SK-N-SH (cell line): ENCODE data around the gene SCYL1. TPM values are rescaled to one million over a fixed set of nuclear protein-coding genes. Genes with fewer than 3 reads are reported as not detected.

Source experiments
- CTCF ChIA-PET: fragments of 300-600, 350-600 bp; formaldehyde crosslinking; extraction: SDS; loops from one replicate; lab custom pipeline; 2021; lab: Yijun Ruan, JAX
- POLR2A ChIA-PET: fragments of 350-600 bp; sonication (Branson Sonifier 250); formaldehyde crosslinking; extraction: SDS; loops from one replicate; lab custom pipeline; 2020; ENCODE audit warnings: antibody characterized with exemption, inconsistent platforms; lab: Yijun Ruan, JAX
- DNase-seq: peaks from one replicate; pipeline ENCODE4 v3.0.0; 2012
- H2AFZ ChIP-seq: fragments of 200-600 bp; sonication (generic); 2 replicates; pipeline ENCODE4 v1.8.1; 2016; ENCODE audit warnings: antibody characterized with exemption, mild to moderate bottlenecking, low read depth
- H3F3A ChIP-seq: fragments of 200-600 bp; sonication (generic); replicated peaks from 2 replicates; pipeline ENCODE3; 2016; ENCODE audit warnings: antibody characterized with exemption, mild to moderate bottlenecking; ENCODE audit not compliant: insufficient read depth
- H3K27ac ChIP-seq, 2 experiments: fragments of 200-500 bp in 1 of 2; fragments of 200-600 bp in 1 of 2; sonication (Bioruptor generic) in 1 of 2; sonication (generic), shearing (Covaris generic) in 1 of 2; 2 replicates each; pipeline versions ENCODE4 v1.5.1 to v1.6.1; 2014 to 2016; ENCODE audit warnings: low read depth in 2 of 2, inconsistent platforms in 1 of 2, low read length in 1 of 2, mild to moderate bottlenecking in 1 of 2, mixed read lengths in 1 of 2
- H3K27me3 ChIP-seq: fragments of 200-600 bp; sonication (generic), shearing (Covaris generic); 2 replicates; pipeline ENCODE4 v1.6.1; 2016; ENCODE audit warnings: mixed run types; ENCODE audit not compliant: insufficient read depth
- H3K36me3 ChIP-seq, 2 experiments: fragments of 200-500 bp in 1 of 2; fragments of 200-600 bp in 1 of 2; sonication (Bioruptor generic) in 1 of 2; sonication (generic) in 1 of 2; replicated peaks in 1 of 2; 2 replicates each; pipeline versions ENCODE3 to v1.5.1; 2014 to 2016; ENCODE audit warnings: low read length in 1 of 2, mild to moderate bottlenecking in 1 of 2; ENCODE audit not compliant: insufficient read depth in 2 of 2, control insufficient read depth in 1 of 2
- H3K4me1 ChIP-seq, 2 experiments: fragments of 200-500 bp in 1 of 2; fragments of 200-600 bp in 1 of 2; sonication (Bioruptor generic) in 1 of 2; sonication (generic), shearing (Covaris generic) in 1 of 2; 2 replicates each; pipeline versions ENCODE4 v1.5.1 to v1.6.1; 2014 to 2016; ENCODE audit warnings: low read depth in 1 of 2, low read length in 1 of 2, mixed run types in 1 of 2; ENCODE audit not compliant: insufficient read depth in 2 of 2, control insufficient read depth in 1 of 2
- H3K4me2 ChIP-seq: fragments of 200-600 bp; sonication (generic), shearing (Covaris generic); 2 replicates; pipeline ENCODE4 v1.6.1; 2017; ENCODE audit warnings: mixed run types
- H3K4me3 ChIP-seq, 2 experiments: fragments of 200-500 bp in 1 of 2; fragments of 200-600 bp in 1 of 2; sonication (Bioruptor generic) in 1 of 2; sonication (generic), shearing (Covaris generic) in 1 of 2; 2 replicates each; pipeline versions ENCODE4 v1.5.1 to v1.8.1; 2014 to 2016; ENCODE audit warnings: low read depth in 2 of 2, inconsistent platforms in 1 of 2, low read length in 1 of 2, mild to moderate bottlenecking in 1 of 2, mixed read lengths in 1 of 2, moderate library complexity in 1 of 2
- H3K79me2 ChIP-seq: fragments of 200-600 bp; sonication (generic); 2 replicates; pipeline ENCODE4 v1.8.1; 2017; ENCODE audit warnings: mild to moderate bottlenecking; ENCODE audit not compliant: insufficient read depth
- H3K9ac ChIP-seq: fragments of 200-600 bp; sonication (generic); 2 replicates; pipeline ENCODE4 v1.6.1; 2017; ENCODE audit warnings: mixed run types
- H3K9me2 ChIP-seq: fragments of 200-600 bp; sonication (generic); 2 replicates; pipeline ENCODE4 v1.6.1; 2017; ENCODE audit warnings: mixed run types
- H3K9me3 ChIP-seq: fragments of 200-600 bp; sonication (generic); 2 replicates; pipeline ENCODE4 v1.6.1; 2017; ENCODE audit warnings: mixed run types, mild to moderate bottlenecking, moderate library complexity
- H4K20me1 ChIP-seq: fragments of 200-600 bp; sonication (generic); 2 replicates; pipeline ENCODE4 v1.6.1; 2017; ENCODE audit warnings: mild to moderate bottlenecking, mixed run types; ENCODE audit not compliant: insufficient read depth
- CHD2 ChIP-seq: fragments of 150-350 bp; IDR thresholded peaks from 2 replicates; pipeline ENCODE4 v1.6.1; 2018; ENCODE audit warnings: low read length; ENCODE audit not compliant: partially characterized antibody
- ELF1 ChIP-seq: IDR thresholded peaks from 2 replicates; pipeline ENCODE4 v1.4.0; 2012
- FOSL2 ChIP-seq: IDR thresholded peaks from 2 replicates; pipeline ENCODE4 v1.4.0; 2012; ENCODE audit warnings: low read depth, mild to moderate bottlenecking, moderate library complexity, borderline replicate concordance
- FOXM1 ChIP-seq: IDR thresholded peaks from 2 replicates; pipeline ENCODE4 v1.4.0; 2012; ENCODE audit warnings: low read depth, mild to moderate bottlenecking
- GATA2 ChIP-seq: sonication (generic); formaldehyde crosslinking; IDR thresholded peaks from 2 replicates; pipeline ENCODE4 v1.5.0; 2020; ENCODE audit warnings: mild to moderate bottlenecking, missing genetic modification reagents
- JUND ChIP-seq: IDR thresholded peaks from 2 replicates; pipeline ENCODE4 v1.4.0; 2012
- MEF2A ChIP-seq: IDR thresholded peaks from 2 replicates; pipeline ENCODE4 v1.4.0; 2012; ENCODE audit warnings: low read depth, borderline replicate concordance
- NFIC ChIP-seq: IDR thresholded peaks from 2 replicates; pipeline ENCODE4 v1.4.0; 2012; ENCODE audit warnings: borderline replicate concordance
- NRF1 ChIP-seq: IDR thresholded peaks from 2 replicates; pipeline ENCODE4 v1.6.1; 2012; ENCODE audit warnings: low read depth, mild to moderate bottlenecking, low read length
- POLR2AphosphoS5 ChIP-seq: IDR thresholded peaks from 2 replicates; pipeline ENCODE4 v1.6.1; 2012; ENCODE audit warnings: low read depth, low read length
- RAD21 ChIP-seq: IDR thresholded peaks from 2 replicates; pipeline ENCODE4 v1.6.1; 2012; ENCODE audit warnings: mild to moderate bottlenecking, low read length
- RCOR1 ChIP-seq: fragments of 150-350 bp; IDR thresholded peaks from 2 replicates; pipeline ENCODE4 v1.6.1; 2017; ENCODE audit warnings: antibody characterized with exemption, low read length
- RFX5 ChIP-seq: IDR thresholded peaks from 2 replicates; pipeline ENCODE4 v1.6.1; 2012; ENCODE audit warnings: mild to moderate bottlenecking, improper control_type of control experiment, low read length
- RXRA ChIP-seq: IDR thresholded peaks from 2 replicates; pipeline ENCODE4 v1.4.0; 2012; ENCODE audit warnings: low read depth, mild to moderate bottlenecking, borderline replicate concordance
- TAF1 ChIP-seq: IDR thresholded peaks from 2 replicates; pipeline ENCODE4 v1.6.1; 2012; ENCODE audit warnings: low read depth, mild to moderate bottlenecking, low read length, moderate library complexity, borderline replicate concordance
- TCF12 ChIP-seq: IDR thresholded peaks from 2 replicates; pipeline ENCODE4 v1.4.0; 2012
- YY1 ChIP-seq: IDR thresholded peaks from 2 replicates; pipeline ENCODE4 v1.4.0; 2012; ENCODE audit warnings: low read depth, mild to moderate bottlenecking
- WGBS: methylation state at CpG from one replicate; pipeline ENCODE4 v1.1.6; 2017; ENCODE audit warnings: low lambda C conversion rate; 5-methylcytosine and 5-hydroxymethylcytosine counted together
- polyA plus RNA-seq, 3 experiments: library from polyadenylated mRNA; depleted of rRNA; stranded (reverse); fragments of >200 nt; gene quantifications; 2 replicates each; pipeline ENCODE4 v1.2.3, GENCODE V29; 2012
- TF ChIP-seq, protein P1 (sequence below): IDR thresholded peaks from 2 replicates; pipeline ENCODE4 v1.4.0; 2012; ENCODE audit warnings: low read depth, borderline replicate concordance
- TF ChIP-seq, protein P2 (sequence below): fragments of 200-600 bp; sonication (generic); IDR thresholded peaks from 2 replicates; pipeline ENCODE4 v1.6.1; 2017; ENCODE audit warnings: antibody characterized with exemption, mild to moderate bottlenecking, moderate library complexity
- TF ChIP-seq, protein P3 (sequence below): IDR thresholded peaks from 2 replicates; pipeline ENCODE4 v1.6.1; 2012; ENCODE audit warnings: mild to moderate bottlenecking, low read depth, low read length, moderate library complexity

Gene SCYL1
- polyA plus RNA-seq, 1 of the 3 experiments (the other 2 are of a cell fraction), result 79.9 TPM

DNA sequence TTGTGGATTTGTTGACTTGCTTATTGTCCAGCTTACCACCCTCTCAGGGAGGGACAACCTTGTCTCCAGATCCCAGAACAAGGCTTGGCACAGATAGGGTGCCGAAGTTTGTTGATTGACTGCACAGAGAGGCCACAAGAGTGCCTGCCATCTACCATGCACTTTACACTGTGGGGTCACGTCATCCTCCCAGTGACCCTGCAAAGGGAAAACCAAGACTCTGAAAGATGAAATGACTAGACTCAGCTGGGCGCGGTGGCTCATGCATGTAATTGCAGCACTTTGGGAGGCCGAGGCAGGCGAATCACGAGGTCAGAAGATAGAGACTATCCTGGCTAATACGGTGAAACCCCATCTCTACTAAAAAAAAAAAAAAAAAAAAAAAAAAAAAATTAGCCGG lies 37.9 kb downstream of the SCYL1 start:
- H3K4me3 ChIP-seq, result no peak overlapping the region
- H3K9me3 ChIP-seq, result no peaks in the 10 kb centered on the region
- H3K27ac ChIP-seq, result no peak overlapping the region
- H3K27me3 ChIP-seq, result no peaks in the 10 kb centered on the region
- CTCF ChIA-PET, result interaction anchor here (1.1 to 6.4 kb wide), 3 partner anchors 9 to 52 kb away, joined by 3 to 69 read pairs (median 61); partner anchors contain the start of genes FAM89B and ZNRD2
- POLR2A ChIA-PET, result no interaction called here
- H3K9me2 ChIP-seq, result no peaks in the 10 kb centered on the region
- WGBS, result 90% methylated on average over 7 of the region's 9 CpGs
- no peak overlapping the region for H2AFZ ChIP-seq
- H3K36me3 ChIP-seq, result no peaks in the 10 kb centered on the region
- peaks cover 53% of the 10 kb centered on the region for H3F3A ChIP-seq
- no peak for TF ChIP-seq TAF1
- TF ChIP-seq YY1, result no peak
- no peak for TF ChIP-seq NRF1
- no peak for TF ChIP-seq GATA2 (CRISPR knock-in tag)
- TF ChIP-seq JUND, result no peak
- TF ChIP-seq RCOR1, result no peak
- TF ChIP-seq, protein P1, sequence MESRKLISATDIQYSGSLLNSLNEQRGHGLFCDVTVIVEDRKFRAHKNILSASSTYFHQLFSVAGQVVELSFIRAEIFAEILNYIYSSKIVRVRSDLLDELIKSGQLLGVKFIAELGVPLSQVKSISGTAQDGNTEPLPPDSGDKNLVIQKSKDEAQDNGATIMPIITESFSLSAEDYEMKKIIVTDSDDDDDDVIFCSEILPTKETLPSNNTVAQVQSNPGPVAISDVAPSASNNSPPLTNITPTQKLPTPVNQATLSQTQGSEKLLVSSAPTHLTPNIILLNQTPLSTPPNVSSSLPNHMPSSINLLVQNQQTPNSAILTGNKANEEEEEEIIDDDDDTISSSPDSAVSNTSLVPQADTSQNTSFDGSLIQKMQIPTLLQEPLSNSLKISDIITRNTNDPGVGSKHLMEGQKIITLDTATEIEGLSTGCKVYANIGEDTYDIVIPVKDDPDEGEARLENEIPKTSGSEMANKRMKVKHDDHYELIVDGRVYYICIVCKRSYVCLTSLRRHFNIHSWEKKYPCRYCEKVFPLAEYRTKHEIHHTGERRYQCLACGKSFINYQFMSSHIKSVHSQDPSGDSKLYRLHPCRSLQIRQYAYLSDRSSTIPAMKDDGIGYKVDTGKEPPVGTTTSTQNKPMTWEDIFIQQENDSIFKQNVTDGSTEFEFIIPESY, result no peak
- no peak for TF ChIP-seq RXRA
- TF ChIP-seq RFX5, result no peak
- TF ChIP-seq FOSL2, result no peak
- no peak for TF ChIP-seq FOXM1
- no peak for TF ChIP-seq CHD2
- TF ChIP-seq NFIC, result no peak
- no peak for TF ChIP-seq TCF12
- TF ChIP-seq, protein P2, sequence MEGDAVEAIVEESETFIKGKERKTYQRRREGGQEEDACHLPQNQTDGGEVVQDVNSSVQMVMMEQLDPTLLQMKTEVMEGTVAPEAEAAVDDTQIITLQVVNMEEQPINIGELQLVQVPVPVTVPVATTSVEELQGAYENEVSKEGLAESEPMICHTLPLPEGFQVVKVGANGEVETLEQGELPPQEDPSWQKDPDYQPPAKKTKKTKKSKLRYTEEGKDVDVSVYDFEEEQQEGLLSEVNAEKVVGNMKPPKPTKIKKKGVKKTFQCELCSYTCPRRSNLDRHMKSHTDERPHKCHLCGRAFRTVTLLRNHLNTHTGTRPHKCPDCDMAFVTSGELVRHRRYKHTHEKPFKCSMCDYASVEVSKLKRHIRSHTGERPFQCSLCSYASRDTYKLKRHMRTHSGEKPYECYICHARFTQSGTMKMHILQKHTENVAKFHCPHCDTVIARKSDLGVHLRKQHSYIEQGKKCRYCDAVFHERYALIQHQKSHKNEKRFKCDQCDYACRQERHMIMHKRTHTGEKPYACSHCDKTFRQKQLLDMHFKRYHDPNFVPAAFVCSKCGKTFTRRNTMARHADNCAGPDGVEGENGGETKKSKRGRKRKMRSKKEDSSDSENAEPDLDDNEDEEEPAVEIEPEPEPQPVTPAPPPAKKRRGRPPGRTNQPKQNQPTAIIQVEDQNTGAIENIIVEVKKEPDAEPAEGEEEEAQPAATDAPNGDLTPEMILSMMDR, result no peak
- no peak for TF ChIP-seq ELF1
- no peak for TF ChIP-seq POLR2AphosphoS5
- no peak for TF ChIP-seq MEF2A
- TF ChIP-seq, protein P3, sequence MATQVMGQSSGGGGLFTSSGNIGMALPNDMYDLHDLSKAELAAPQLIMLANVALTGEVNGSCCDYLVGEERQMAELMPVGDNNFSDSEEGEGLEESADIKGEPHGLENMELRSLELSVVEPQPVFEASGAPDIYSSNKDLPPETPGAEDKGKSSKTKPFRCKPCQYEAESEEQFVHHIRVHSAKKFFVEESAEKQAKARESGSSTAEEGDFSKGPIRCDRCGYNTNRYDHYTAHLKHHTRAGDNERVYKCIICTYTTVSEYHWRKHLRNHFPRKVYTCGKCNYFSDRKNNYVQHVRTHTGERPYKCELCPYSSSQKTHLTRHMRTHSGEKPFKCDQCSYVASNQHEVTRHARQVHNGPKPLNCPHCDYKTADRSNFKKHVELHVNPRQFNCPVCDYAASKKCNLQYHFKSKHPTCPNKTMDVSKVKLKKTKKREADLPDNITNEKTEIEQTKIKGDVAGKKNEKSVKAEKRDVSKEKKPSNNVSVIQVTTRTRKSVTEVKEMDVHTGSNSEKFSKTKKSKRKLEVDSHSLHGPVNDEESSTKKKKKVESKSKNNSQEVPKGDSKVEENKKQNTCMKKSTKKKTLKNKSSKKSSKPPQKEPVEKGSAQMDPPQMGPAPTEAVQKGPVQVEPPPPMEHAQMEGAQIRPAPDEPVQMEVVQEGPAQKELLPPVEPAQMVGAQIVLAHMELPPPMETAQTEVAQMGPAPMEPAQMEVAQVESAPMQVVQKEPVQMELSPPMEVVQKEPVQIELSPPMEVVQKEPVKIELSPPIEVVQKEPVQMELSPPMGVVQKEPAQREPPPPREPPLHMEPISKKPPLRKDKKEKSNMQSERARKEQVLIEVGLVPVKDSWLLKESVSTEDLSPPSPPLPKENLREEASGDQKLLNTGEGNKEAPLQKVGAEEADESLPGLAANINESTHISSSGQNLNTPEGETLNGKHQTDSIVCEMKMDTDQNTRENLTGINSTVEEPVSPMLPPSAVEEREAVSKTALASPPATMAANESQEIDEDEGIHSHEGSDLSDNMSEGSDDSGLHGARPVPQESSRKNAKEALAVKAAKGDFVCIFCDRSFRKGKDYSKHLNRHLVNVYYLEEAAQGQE, result no peak
- no peak for TF ChIP-seq RAD21
- H4K20me1 ChIP-seq, result no peaks in the 10 kb centered on the region
- no peak overlapping the region for H3K9ac ChIP-seq
- H3K79me2 ChIP-seq, result peaks cover 23% of the 10 kb centered on the region
- no peak for DNase-seq
- no peak overlapping the region for H3K4me2 ChIP-seq
- peaks cover 37 to 47% of the 10 kb centered on the region in 2 experiments for H3K4me1 ChIP-seq
